ENCODE measurements around the gene ACOXL. TPM values are rescaled to one million over a fixed set of nuclear protein-coding genes. Genes with fewer than 3 reads are reported as not detected.

Gene ACOXL
- polyA plus RNA-seq, 3 donors: 0.35 TPM; not detected in 2

DNA sequence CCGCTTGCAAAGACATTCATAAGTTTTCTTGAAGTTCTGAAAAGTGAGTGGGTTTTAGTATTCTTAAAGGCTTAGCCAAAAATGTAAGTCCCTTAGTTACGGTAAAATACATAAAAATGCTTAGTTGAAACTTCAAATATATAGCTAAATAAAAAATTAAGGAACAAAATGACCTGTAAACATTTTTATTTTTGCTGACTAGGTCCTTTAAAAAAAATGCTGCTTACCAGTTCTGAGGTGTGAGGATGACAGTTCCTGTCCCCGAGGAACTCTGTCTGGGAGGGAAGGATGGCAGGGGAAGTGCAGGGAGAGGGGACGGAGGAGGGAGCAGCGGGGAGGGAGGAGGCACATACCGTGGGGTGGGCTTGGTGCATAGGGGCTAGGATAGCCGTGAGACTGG, 285.5 kb downstream of the ACOXL start:
- WGBS (ENCODE audit: insufficient coverage): 70% methylated on average over 5 of the region's 7 CpGs
- Histone ChIP-seq H3K4me2 (replicated peaks; ENCODE audit: extremely low read depth, low read length, poor library complexity, severe bottlenecking) (no peak overlapping the region), H3K27ac (ENCODE audit: low read depth in 1 of 2, low read length in 2 of 2) (no peak overlapping the region), H3K9me3 (replicated peaks in 1 of 2; ENCODE audit: control insufficient read depth in 1 of 2, insufficient read depth in 1 of 2, low read length in 2 of 2) (peaks cover 0 to 4% of the 10 kb centered on the region in 2 donors), H3K36me3 (replicated peaks in 1 of 2; ENCODE audit: control insufficient read depth in 1 of 2, insufficient read depth in 2 of 2, low read length in 2 of 2) (no peaks in the 10 kb centered on the region), H3K27me3 (ENCODE audit: control insufficient read depth in 2 of 2, insufficient read depth in 2 of 2, low read length in 2 of 2) (no peaks in the 10 kb centered on the region), H3K4me1 (ENCODE audit: control insufficient read depth in 1 of 2, insufficient read depth in 2 of 2, low read length in 2 of 2) (peaks cover 58 to 85% of the 10 kb centered on the region in 2 donors), H4K20me1 (ENCODE audit: insufficient read depth, low read length) (no peaks in the 10 kb centered on the region), H3K4me3 (replicated peaks in 1 of 3; ENCODE audit: low read depth in 2 of 3, low read length in 3 of 3) (no peak overlapping the region), H2AFZ (ENCODE audit: insufficient read depth, low read depth, low read length, poor library complexity, severe bottlenecking) (no peak overlapping the region), H3K79me2 (ENCODE audit: insufficient read depth, low read length) (no peaks in the 10 kb centered on the region), H3K9ac (ENCODE audit: insufficient read depth, low read length, poor library complexity, severe bottlenecking) (no peak overlapping the region)
- Mint-ChIP-seq H3K4me1 (peaks cover 74% of the 10 kb centered on the region), H3K36me3 (peaks cover 4 to 6% of the 10 kb centered on the region in 2 donors), H3K9me3 (peaks cover 2 to 13% (median 4%) of the 10 kb centered on the region in 7 donors), H3K27ac (peak overlapping the region in 3 of 7 donors; percentile 3 to 57 (median 10)), H3K27me3 (ENCODE audit: low read depth in 3 of 3) (peaks cover 0 to 2% (median 0%) of the 10 kb centered on the region in 3 donors), H3K4me3 (no peak overlapping the region)
- intact Hi-C loops (cut with micrococcal nuclease): no loop called here
- DNase-seq: no peak
- TF ChIP-seq, protein P1, sequence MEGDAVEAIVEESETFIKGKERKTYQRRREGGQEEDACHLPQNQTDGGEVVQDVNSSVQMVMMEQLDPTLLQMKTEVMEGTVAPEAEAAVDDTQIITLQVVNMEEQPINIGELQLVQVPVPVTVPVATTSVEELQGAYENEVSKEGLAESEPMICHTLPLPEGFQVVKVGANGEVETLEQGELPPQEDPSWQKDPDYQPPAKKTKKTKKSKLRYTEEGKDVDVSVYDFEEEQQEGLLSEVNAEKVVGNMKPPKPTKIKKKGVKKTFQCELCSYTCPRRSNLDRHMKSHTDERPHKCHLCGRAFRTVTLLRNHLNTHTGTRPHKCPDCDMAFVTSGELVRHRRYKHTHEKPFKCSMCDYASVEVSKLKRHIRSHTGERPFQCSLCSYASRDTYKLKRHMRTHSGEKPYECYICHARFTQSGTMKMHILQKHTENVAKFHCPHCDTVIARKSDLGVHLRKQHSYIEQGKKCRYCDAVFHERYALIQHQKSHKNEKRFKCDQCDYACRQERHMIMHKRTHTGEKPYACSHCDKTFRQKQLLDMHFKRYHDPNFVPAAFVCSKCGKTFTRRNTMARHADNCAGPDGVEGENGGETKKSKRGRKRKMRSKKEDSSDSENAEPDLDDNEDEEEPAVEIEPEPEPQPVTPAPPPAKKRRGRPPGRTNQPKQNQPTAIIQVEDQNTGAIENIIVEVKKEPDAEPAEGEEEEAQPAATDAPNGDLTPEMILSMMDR (IDR thresholded peaks at IDR 0.05): no peak

DNA sequence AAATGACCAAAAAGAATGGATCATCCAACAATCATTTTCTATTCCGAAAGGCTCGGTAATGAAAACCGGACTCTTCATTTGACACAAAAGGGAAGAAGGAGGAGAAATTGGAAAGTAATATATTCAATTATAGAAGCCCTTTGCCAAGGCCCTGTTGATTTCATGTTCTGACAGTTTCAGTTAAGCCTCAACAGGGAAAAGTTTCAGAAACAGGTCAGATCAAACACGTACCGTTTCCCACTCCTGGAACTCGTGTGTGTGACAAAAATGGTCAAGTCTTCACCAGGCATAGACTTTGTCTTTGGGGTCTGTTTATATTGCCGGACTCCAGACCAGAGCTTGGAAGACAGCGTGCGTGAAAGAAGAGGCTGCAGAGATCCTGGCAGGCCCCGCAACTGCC, 287.0 kb downstream of the ACOXL start:
- 95% methylated on average over 7 of the region's 10 CpGs for WGBS (ENCODE audit: insufficient coverage)
- H3K27me3 Mint-ChIP-seq (ENCODE audit: low read depth in 3 of 3): peaks cover 0 to 2% (median 0%) of the 10 kb centered on the region in 3 donors
- peaks cover 89% of the 10 kb centered on the region for H3K4me1 Mint-ChIP-seq

More for the DNA sequence above, 287.0 kb downstream of the ACOXL start:
- H3K4me2 ChIP-seq (replicated peaks; ENCODE audit: extremely low read depth, low read length, poor library complexity, severe bottlenecking): no peak overlapping the region
- Mint-ChIP-seq H3K4me3 (no peak overlapping the region), H3K36me3 (peaks cover 0 to 2% of the 10 kb centered on the region in 2 donors), H3K9me3 (peaks cover 0 to 3% (median 0%) of the 10 kb centered on the region in 7 donors), H3K27ac (peak overlapping the region in 1 of 7 donors; percentile 51)
- H3K27me3 ChIP-seq (ENCODE audit: control insufficient read depth in 2 of 2, insufficient read depth in 2 of 2, low read length in 2 of 2): no peaks in the 10 kb centered on the region
- H3K4me3 ChIP-seq (replicated peaks in 1 of 3; ENCODE audit: low read depth in 2 of 3, low read length in 3 of 3): no peak overlapping the region
- H3K36me3 ChIP-seq (replicated peaks in 1 of 2; ENCODE audit: control insufficient read depth in 1 of 2, insufficient read depth in 2 of 2, low read length in 2 of 2): no peaks in the 10 kb centered on the region
- intact Hi-C loops (cut with micrococcal nuclease): no loop called here
- H4K20me1 ChIP-seq (ENCODE audit: insufficient read depth, low read length): no peaks in the 10 kb centered on the region
- DNase-seq: no peak
- TF ChIP-seq, protein P1 (IDR thresholded peaks at IDR 0.05): no peak
- H3K79me2 ChIP-seq (ENCODE audit: insufficient read depth, low read length): no peaks in the 10 kb centered on the region
- peaks cover 73 to 99% of the 10 kb centered on the region in 2 donors for H3K4me1 ChIP-seq (ENCODE audit: control insufficient read depth in 1 of 2, insufficient read depth in 2 of 2, low read length in 2 of 2)
- H2AFZ ChIP-seq (ENCODE audit: insufficient read depth, low read depth, low read length, poor library complexity, severe bottlenecking): no peak overlapping the region
- no peak overlapping the region for H3K9ac ChIP-seq (ENCODE audit: insufficient read depth, low read length, poor library complexity, severe bottlenecking)
- no peak overlapping the region for H3K27ac ChIP-seq (ENCODE audit: low read depth in 1 of 2, low read length in 2 of 2)
- no peaks in the 10 kb centered on the region for H3K9me3 ChIP-seq (replicated peaks in 1 of 2; ENCODE audit: control insufficient read depth in 1 of 2, insufficient read depth in 1 of 2, low read length in 2 of 2)
